Fibroblast of the conjunctiva (primary cell): ENCODE measurements around the gene SMAD1.

Source experiments
- DNase-seq: peaks from one replicate; pipeline ENCODE4 v3.0.0-alpha.2; 2010; ENCODE audit warnings: low read depth

Gene SMAD1

GRCh38 chr4:145489556-145489955, 7.9 kb downstream of the SMAD1 start:
- DNase-seq = no peak

GRCh38 chr4:145490361-145490760, 8.7 kb downstream of the SMAD1 start:
- no peak for DNase-seq

GRCh38 chr4:145490796-145491195, 9.1 kb downstream of the SMAD1 start:
- no peak for DNase-seq

GRCh38 chr4:145492376-145492775, 10.7 kb downstream of the SMAD1 start:
- DNase-seq = no peak

- DNase-seq = no peak
Measured at GRCh38 chr4:145493166-145493565, 11.5 kb downstream of the SMAD1 start.

GRCh38 chr4:145494666-145495270, 13.1 kb downstream of the SMAD1 start:
- no peak for DNase-seq

GRCh38 chr4:145496292-145496691, 14.6 kb downstream of the SMAD1 start:
- no peak for DNase-seq

- no peak for DNase-seq
Measured at GRCh38 chr4:145497199-145498149, 15.8 kb downstream of the SMAD1 start.

GRCh38 chr4:145498430-145498829, 16.8 kb downstream of the SMAD1 start:
- DNase-seq = no peak

GRCh38 chr4:145501051-145501660, 19.5 kb downstream of the SMAD1 start:
- no peak for DNase-seq

GRCh38 chr4:145502809-145503208, 21.2 kb downstream of the SMAD1 start:
- DNase-seq = no peak

- no peak for DNase-seq
Measured at GRCh38 chr4:145503486-145504072, 21.9 kb downstream of the SMAD1 start.

GRCh38 chr4:145505995-145506394, 24.3 kb downstream of the SMAD1 start:
- no peak for DNase-seq

- no peak for DNase-seq
Measured at GRCh38 chr4:145507636-145508035, 26.0 kb downstream of the SMAD1 start.

GRCh38 chr4:145511913-145512522, 30.4 kb downstream of the SMAD1 start:
- DNase-seq = no peak

- DNase-seq = no peak
Measured at GRCh38 chr4:145513020-145513621, 31.5 kb downstream of the SMAD1 start.

- no peak for DNase-seq
Measured at GRCh38 chr4:145520172-145520571, 38.5 kb downstream of the SMAD1 start.

- DNase-seq = no peak
Measured at GRCh38 chr4:145521282-145521681, 39.6 kb downstream of the SMAD1 start.

GRCh38 chr4:145523117-145523516, 41.5 kb downstream of the SMAD1 start:
- DNase-seq = no peak

- no peak for DNase-seq
Measured at GRCh38 chr4:145524552-145524951, 42.9 kb downstream of the SMAD1 start.

GRCh38 chr4:145525291-145525740, 43.7 kb downstream of the SMAD1 start:
- no peak for DNase-seq

- DNase-seq = no peak
Measured at GRCh38 chr4:145527773-145528172, 46.1 kb downstream of the SMAD1 start.
